GM12873 (cell line): ENCODE measurements around the gene FOXP2.

Experiments
- TF ChIP-seq, protein P1 (sequence below): IDR thresholded peaks from 2 replicates; pipeline ENCODE4 v1.5.1; 2012; ENCODE audit warnings: low read depth, mild to moderate bottlenecking, moderate library complexity, low read length, control low read depth; ENCODE audit not compliant: insufficient read depth; ENCODE audit errors: missing control alignments

FOXP2 gene

DNA sequence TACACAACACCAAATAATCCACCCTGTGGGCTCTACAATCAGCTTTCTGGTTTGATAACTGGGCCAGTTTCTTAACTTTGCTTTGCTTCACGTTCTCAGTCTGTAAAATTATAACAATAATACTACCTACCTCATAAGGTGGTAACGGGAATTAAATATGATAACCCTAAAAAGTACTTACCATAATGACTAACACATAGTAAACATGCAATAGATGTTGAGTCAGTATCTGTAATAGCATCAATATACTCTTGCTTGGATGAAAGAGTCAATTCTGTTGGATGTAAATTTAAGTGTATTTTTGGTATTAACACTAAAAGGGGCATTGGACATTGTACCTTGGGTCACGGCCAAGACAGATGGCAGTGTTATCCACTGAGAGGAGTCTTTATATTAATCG, 160.5 kb downstream of the FOXP2 start:
- TF ChIP-seq, protein P1, sequence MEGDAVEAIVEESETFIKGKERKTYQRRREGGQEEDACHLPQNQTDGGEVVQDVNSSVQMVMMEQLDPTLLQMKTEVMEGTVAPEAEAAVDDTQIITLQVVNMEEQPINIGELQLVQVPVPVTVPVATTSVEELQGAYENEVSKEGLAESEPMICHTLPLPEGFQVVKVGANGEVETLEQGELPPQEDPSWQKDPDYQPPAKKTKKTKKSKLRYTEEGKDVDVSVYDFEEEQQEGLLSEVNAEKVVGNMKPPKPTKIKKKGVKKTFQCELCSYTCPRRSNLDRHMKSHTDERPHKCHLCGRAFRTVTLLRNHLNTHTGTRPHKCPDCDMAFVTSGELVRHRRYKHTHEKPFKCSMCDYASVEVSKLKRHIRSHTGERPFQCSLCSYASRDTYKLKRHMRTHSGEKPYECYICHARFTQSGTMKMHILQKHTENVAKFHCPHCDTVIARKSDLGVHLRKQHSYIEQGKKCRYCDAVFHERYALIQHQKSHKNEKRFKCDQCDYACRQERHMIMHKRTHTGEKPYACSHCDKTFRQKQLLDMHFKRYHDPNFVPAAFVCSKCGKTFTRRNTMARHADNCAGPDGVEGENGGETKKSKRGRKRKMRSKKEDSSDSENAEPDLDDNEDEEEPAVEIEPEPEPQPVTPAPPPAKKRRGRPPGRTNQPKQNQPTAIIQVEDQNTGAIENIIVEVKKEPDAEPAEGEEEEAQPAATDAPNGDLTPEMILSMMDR, result no peak

DNA sequence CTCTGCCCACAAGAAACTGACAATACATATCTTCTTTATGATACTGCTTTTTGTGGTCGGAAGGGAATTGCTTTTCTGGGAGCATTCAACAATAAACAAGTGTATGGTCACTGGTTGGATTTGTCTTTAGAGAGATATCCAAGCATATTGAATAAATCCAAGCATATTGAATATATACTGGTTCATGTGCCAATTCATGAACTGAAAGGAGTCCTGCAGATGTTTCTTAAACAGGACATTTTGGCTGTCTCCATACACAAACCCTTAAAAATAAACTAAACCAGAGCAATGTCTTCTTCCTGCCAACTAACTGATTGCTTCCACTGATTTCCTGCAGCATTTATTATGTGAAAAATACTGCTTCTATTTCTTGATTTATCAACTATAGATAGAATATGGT, 173.9 kb downstream of the FOXP2 start:
- TF ChIP-seq, protein P1, result no peak

DNA sequence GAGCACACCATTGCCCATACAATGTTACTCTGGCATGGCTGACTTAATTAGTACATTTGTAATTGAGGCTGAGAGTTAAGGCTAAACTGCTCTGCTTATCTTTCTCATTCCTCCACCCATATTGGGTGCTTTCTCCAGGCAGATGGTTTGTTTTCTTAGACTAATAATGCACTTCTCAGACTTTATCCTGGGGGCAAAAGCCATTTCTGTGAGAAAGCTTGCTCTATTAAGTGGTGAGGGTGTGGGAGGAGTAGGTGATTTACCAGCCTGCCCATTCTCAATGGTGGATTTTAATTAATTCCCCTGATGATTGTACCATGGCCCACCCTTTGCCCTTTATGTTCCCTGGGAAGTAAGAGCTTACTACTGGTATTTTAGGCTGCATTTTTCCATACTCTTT, 174.8 kb downstream of the FOXP2 start:
- TF ChIP-seq, protein P1, result no peak

DNA sequence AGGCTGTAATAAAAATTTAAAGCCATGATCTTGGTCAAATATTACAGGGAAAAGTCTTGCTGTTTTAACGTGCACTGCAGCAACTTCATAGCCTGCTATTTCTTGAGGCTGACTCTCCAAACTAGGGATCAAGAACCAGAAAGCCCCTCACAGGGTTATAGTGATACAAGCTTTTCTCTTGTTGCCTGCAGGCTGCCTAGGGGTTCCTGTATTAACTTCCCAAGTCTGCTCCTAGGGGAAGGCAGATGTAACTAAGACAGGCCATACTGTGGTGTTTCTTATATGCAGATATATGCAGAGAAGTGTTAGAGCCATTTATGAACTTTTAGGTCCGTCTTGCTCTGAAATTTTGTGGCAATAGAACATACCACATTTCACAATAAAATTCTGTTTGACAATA, 175.7 kb downstream of the FOXP2 start:
- TF ChIP-seq, protein P1, result no peak

DNA sequence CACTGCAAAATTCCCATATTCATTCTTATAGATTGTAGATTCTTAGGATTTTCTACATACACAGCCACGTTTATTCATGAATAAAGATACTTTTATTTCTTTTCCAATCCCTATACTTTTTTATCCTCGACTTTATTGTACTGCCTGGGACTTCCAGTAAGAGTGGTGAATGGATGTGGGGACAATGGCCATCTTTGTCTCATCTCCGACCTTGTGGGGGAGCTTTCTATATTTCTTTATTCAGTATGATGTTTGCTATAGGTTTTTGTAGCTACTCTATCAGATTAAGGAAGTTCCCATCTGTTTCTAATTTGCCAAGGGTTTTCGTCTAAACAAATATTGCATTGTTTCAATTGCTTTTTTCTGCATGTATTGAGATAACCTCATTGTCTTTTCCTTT, 184.3 kb downstream of the FOXP2 start:
- TF ChIP-seq, protein P1, result no peak

DNA sequence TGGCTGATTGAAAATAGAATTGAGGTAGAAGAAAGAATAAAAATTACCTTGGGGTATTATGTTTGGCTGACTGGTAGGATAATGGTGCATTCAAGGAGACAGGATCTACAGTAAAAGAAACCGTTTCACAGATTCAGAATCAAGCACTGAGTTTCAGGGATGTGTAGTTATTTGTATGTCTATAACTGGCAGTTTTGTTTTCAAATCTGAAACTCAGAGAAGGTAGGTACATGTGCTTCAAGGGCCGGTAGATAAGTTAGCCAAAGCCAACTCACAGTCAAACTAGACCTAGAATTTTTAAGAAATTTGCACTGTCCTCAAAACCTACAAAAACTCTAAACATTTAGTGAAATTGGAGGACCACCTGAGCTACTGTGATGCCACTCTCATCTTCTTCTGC, 191.5 kb downstream of the FOXP2 start:
- TF ChIP-seq, protein P1, result no peak

DNA sequence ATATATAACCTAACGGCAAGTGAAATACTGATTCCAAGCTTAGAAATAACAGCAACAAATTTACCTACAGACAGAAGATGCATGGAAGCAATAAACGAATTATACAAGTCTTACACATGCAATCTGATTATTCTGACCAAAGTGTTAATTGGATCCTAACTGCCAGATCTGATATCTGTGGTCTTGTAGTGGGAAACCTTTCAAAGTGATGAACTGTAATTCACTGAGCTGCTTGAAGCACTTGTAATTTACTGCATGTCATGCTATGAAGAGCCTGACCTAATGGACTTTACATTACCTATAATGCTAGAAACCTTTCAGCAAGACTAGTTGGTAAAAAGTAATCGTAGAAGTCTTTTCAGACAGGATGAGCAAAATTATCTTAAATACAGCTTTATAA, 205.6 kb downstream of the FOXP2 start:
- TF ChIP-seq, protein P1, result no peak

DNA sequence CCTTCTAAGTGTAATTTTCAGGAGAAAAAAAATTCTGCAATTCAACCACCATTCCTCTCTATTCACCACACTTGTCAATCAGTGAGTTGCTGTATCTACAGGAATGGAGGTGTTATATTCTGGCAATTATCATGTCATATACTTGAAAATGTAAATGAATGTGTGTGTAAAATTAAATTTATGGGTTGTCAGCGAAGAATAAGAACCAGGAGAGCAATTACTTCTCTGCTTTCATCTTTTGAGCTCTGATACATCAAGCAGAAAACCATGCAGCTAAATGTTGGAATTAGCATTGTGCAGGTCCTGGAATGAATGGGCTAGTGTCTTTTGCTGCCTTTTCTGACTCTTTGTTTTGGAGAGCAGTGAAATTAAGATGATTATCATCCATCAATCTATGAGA, 207.6 kb downstream of the FOXP2 start:
- TF ChIP-seq, protein P1, result no peak
